Skeletal muscle tissue (tissue), 4 donors: ENCODE measurements around the gene ZNF260. TPM values are rescaled to one million over a fixed set of nuclear protein-coding genes. Genes with fewer than 3 reads are reported as not detected.
A peak's percentile ranks its signal among the peaks of the same experiment; 100 is the strongest.

Experiments
- H3K27ac ChIP-seq: one replicate; pipeline ENCODE4 v1.7.0; 2013; ENCODE audit warnings: mild to moderate bottlenecking, low read depth, low read length, inconsistent platforms
- H3K27me3 ChIP-seq, 3 donors: one replicate each; pipeline ENCODE4 v1.7.0; 2013; ENCODE audit warnings: low read length in 3 of 3; ENCODE audit not compliant: control insufficient read depth in 3 of 3, insufficient read depth in 3 of 3
- H3K36me3 ChIP-seq, 3 donors: one replicate each; pipeline ENCODE4 v1.7.0; 2013; ENCODE audit warnings: low read length in 3 of 3; ENCODE audit not compliant: control insufficient read depth in 3 of 3, insufficient read depth in 3 of 3
- H3K4me1 ChIP-seq, 3 donors: one replicate each; pipeline ENCODE4 v1.7.0; 2013; ENCODE audit warnings: low read length in 3 of 3, mild to moderate bottlenecking in 3 of 3; ENCODE audit not compliant: control insufficient read depth in 3 of 3, insufficient read depth in 3 of 3
- H3K4me3 ChIP-seq, 3 donors: one replicate each; pipeline ENCODE4 v1.7.0; 2013; ENCODE audit warnings: low read length in 3 of 3
- H3K9ac ChIP-seq, 3 donors: one replicate each; pipeline ENCODE4 v1.7.0; 2013; ENCODE audit warnings: low read length in 3 of 3, mild to moderate bottlenecking in 3 of 3, moderate library complexity in 2 of 3, low read depth in 1 of 3
- H3K9me3 ChIP-seq, 3 donors: one replicate each; pipeline ENCODE4 v1.7.0; 2013; ENCODE audit warnings: low read length in 3 of 3; ENCODE audit not compliant: control insufficient read depth in 3 of 3
- total RNA-seq: library from RNA; depleted of rRNA; stranded (reverse); fragments of >200 nt; gene quantifications from one replicate; pipeline ENCODE4 v1.2.3, GENCODE V29; 2014
- donor health status: Osteomylitis.

Gene ZNF260
- total RNA-seq, 1 donor from 2014 or later, result 7.3 TPM

DNA sequence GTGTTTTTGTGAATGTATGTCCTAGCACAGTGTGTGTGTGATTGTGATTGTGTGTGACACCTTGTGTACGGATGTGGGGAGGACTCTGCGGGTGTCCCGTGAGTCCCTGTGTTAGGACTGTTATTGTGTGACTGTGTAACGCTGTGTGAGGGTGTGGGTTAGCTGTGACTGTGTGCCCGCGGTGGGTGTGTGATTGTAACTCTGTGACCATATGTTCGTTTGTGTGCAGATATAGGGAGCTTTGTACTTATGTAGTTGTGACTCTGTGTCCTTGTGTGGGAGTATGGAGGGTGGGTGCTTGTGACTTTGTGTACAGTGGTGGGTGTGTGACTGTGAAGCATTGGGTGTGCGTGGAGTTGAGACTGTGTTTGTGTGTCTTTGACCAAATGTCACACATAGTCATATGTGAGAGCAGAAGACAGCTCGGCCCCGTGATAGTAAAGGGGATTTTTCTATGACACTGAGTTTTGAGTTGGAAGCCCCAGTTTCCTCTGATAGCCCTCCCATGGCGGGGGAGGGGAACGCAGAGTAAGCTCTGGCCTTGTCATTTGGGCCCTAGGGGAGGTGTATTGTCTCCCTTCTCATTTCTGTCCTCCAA lies 949 bp upstream of the ZNF260 start:
- Histone ChIP-seq H3K36me3 (peaks cover 9 to 16% (median 12%) of the 10 kb centered on the region in 3 donors), H3K4me1 (peaks cover 7 to 19% (median 11%) of the 10 kb centered on the region in 3 donors), H3K9me3 (peaks cover 0 to 7% (median 7%) of the 10 kb centered on the region in 3 donors), H3K4me3 (peak overlapping the region; percentile 82 to 100 (median 85)), H3K27ac (peak overlapping the region; percentile 91), H3K27me3 (no peaks in the 10 kb centered on the region), H3K9ac (peak overlapping the region; percentile 80 to 95 (median 93))

DNA sequence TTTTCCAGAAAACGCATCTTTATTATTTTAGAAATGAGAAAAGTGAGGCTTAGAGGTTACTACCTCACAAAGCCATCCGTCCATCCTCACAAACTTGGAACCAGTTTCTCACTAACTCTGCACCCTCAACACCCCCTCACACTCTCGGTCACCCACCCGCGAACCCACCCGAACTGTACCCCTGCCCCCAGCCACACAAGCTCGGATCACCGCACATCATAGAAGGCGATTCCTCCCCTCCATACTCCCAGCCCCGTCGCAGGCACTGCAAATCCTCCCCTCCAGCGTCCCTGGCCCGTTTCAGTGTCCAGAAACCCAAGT lies 238 bp downstream of the ZNF260 start:
- Histone ChIP-seq H3K9me3 (peaks cover 2 to 7% (median 7%) of the 10 kb centered on the region in 3 donors), H3K27ac (peak overlapping the region; percentile 91), H3K36me3 (peaks cover 14 to 17% (median 16%) of the 10 kb centered on the region in 3 donors)

DNA sequence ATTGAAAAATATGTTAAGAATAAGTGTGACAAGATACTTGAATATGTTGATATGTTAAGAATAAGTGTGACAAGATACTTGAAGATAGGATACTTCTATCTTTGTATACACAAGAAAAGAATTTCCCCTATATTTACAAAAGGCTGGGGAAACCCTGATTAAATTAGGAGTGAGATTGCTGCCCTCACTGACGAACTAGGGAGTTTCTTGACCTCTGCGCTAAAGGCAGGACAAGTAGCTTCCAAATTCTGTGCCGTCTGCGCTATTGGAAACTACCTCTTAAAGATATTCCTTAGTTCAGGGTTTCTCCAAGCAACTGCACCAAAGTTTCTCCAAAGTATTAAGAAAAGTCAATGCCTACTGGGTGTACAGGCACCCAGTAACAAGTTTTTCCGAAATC lies 730 bp downstream of the ZNF260 start:
- Histone ChIP-seq H3K9me3 (peaks cover 2 to 9% (median 5%) of the 10 kb centered on the region in 3 donors), H3K27me3 (no peaks in the 10 kb centered on the region), H3K4me3 (peak overlapping the region; percentile 82 to 100 (median 85)), H3K36me3 (peaks cover 16 to 22% (median 16%) of the 10 kb centered on the region in 3 donors), H3K4me1 (peaks cover 7 to 19% (median 11%) of the 10 kb centered on the region in 3 donors), H3K27ac (no peak overlapping the region), H3K9ac (peak overlapping the region; percentile 93 to 95 (median 95))

More for the DNA sequence above, 238 bp downstream of the ZNF260 start:
- peak overlapping the region; percentile 82 to 100 (median 85) for H3K4me3 ChIP-seq
- peaks cover 7 to 19% (median 11%) of the 10 kb centered on the region in 3 donors for H3K4me1 ChIP-seq
- H3K9ac ChIP-seq, result peak overlapping the region; percentile 93 to 95 (median 95)
- no peaks in the 10 kb centered on the region for H3K27me3 ChIP-seq

DNA sequence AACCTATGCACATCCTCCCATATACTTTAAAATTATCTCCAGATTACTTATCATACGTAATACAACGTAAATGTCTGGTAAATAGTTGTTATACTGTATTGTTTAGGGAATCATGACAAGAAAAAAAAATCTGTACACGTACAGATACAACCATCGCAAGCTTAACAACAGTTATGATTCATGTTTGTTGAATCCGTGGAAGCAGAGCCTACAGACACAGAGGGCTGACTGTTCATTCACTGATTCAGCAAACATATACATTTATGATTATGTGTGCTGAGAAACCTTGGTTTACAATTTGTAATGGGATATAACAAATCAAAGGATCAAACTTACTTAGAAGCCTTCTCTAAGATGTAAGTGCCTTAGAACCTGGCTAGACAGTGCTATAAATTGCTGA lies 1.5 kb downstream of the ZNF260 start:
- Histone ChIP-seq H3K27ac (no peak overlapping the region), H3K27me3 (no peaks in the 10 kb centered on the region), H3K9ac (no peak overlapping the region), H3K4me1 (peaks cover 7 to 19% (median 11%) of the 10 kb centered on the region in 3 donors), H3K4me3 (peak overlapping the region in 2 of 3 donors; percentile 49 to 82), H3K36me3 (peaks cover 16 to 22% (median 19%) of the 10 kb centered on the region in 3 donors), H3K9me3 (peaks cover 2 to 9% (median 3%) of the 10 kb centered on the region in 3 donors)

- peaks cover 2 to 7% (median 3%) of the 10 kb centered on the region in 3 donors for H3K9me3 ChIP-seq
- H3K36me3 ChIP-seq, result peaks cover 20 to 30% (median 21%) of the 10 kb centered on the region in 3 donors
- H3K4me3 ChIP-seq, result peak overlapping the region in 1 of 3 donors; percentile 23
- H3K27me3 ChIP-seq, result no peaks in the 10 kb centered on the region
- H3K27ac ChIP-seq, result no peak overlapping the region
- H3K4me1 ChIP-seq, result peaks cover 7 to 19% (median 11%) of the 10 kb centered on the region in 3 donors
- no peak overlapping the region for H3K9ac ChIP-seq
Observed at GRCh38 chr19:36524617-36525016, 3.5 kb downstream of the ZNF260 start.

GRCh38 chr19:36514012-36514612 lies 14.0 kb downstream of the ZNF260 start:
- no peak overlapping the region for H3K27ac ChIP-seq
- H3K36me3 ChIP-seq, result peaks cover 39 to 53% (median 48%) of the 10 kb centered on the region in 3 donors
- H3K27me3 ChIP-seq, result no peaks in the 10 kb centered on the region
- H3K9ac ChIP-seq, result no peak overlapping the region
- peak overlapping the region in 2 of 3 donors; percentile 1 to 18 for H3K4me3 ChIP-seq
- no peaks in the 10 kb centered on the region for H3K4me1 ChIP-seq
- peaks cover 25 to 60% (median 34%) of the 10 kb centered on the region in 3 donors for H3K9me3 ChIP-seq

DNA sequence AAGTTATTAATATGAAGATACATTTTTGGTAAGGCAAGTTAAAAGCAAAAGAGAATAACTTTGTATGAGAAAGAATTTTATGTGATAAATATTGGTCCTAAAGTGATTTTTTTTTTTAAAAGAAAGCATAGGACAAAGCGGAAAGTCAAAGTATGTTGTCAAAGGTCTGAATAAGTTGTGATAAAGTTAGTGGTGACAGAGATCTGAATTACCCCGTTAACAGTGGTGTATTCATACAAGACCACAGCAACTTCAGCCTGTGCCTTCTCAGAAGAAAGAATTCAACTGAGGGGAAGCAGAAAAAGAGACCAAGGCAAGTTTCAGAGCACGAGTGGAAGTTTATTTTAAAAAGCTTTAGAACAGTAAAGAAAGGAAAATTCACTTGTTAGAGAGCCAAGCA lies 19.7 kb downstream of the ZNF260 start:
- Histone ChIP-seq H3K27me3 (no peaks in the 10 kb centered on the region), H3K4me1 (no peaks in the 10 kb centered on the region), H3K27ac (no peak overlapping the region), H3K36me3 (peaks cover 2 to 9% (median 6%) of the 10 kb centered on the region in 3 donors), H3K4me3 (no peak overlapping the region), H3K9me3 (peaks cover 10 to 27% (median 14%) of the 10 kb centered on the region in 3 donors), H3K9ac (no peak overlapping the region)

- H3K27me3 ChIP-seq, result no peaks in the 10 kb centered on the region
- H3K9me3 ChIP-seq, result peaks cover 20 to 27% (median 21%) of the 10 kb centered on the region in 3 donors
- no peak overlapping the region for H3K9ac ChIP-seq
- no peak overlapping the region for H3K27ac ChIP-seq
- H3K4me3 ChIP-seq, result peak overlapping the region in 1 of 3 donors; percentile 14
- no peaks in the 10 kb centered on the region for H3K36me3 ChIP-seq
- H3K4me1 ChIP-seq, result no peaks in the 10 kb centered on the region
Observed at GRCh38 chr19:36501973-36502372, 26.1 kb downstream of the ZNF260 start.

GRCh38 chr19:36497001-36497400 lies 31.1 kb downstream of the ZNF260 start:
- H3K4me3 ChIP-seq, result no peak overlapping the region
- H3K36me3 ChIP-seq, result no peaks in the 10 kb centered on the region
- H3K9me3 ChIP-seq, result peaks cover 9 to 13% (median 12%) of the 10 kb centered on the region in 3 donors
- H3K27ac ChIP-seq, result no peak overlapping the region
- H3K27me3 ChIP-seq, result no peaks in the 10 kb centered on the region
- no peak overlapping the region for H3K9ac ChIP-seq
- H3K4me1 ChIP-seq, result no peaks in the 10 kb centered on the region
